HUES6 (cell line): ENCODE measurements around the gene TWF2.

Source experiments
- H3K27ac ChIP-seq: 2 replicates; pipeline ENCODE4 v1.7.0; 2013; ENCODE audit warnings: low read depth, mild to moderate bottlenecking, low read length, inconsistent platforms
- H3K27me3 ChIP-seq: 2 replicates; pipeline ENCODE4 v1.6.1; 2013; ENCODE audit warnings: low read length; ENCODE audit not compliant: control insufficient read depth, insufficient read depth
- H3K36me3 ChIP-seq: 2 replicates; pipeline ENCODE4 v1.6.1; 2013; ENCODE audit warnings: low read length; ENCODE audit not compliant: control insufficient read depth, insufficient read depth
- H3K4me1 ChIP-seq: 2 replicates; pipeline ENCODE4 v1.6.1; 2013; ENCODE audit warnings: low read length; ENCODE audit not compliant: control insufficient read depth, insufficient read depth
- H3K4me3 ChIP-seq: 2 replicates; pipeline ENCODE4 v1.5.1; 2013; ENCODE audit warnings: low read depth, low read length
- H3K9ac ChIP-seq: one replicate; pipeline ENCODE4 v1.6.1; 2013; ENCODE audit warnings: mild to moderate bottlenecking, low read length
- H3K9me3 ChIP-seq: 2 replicates; pipeline ENCODE4 v1.6.1; 2013; ENCODE audit warnings: low read depth, low read length; ENCODE audit not compliant: control insufficient read depth, insufficient read depth

The TWF2 gene

GRCh38 chr3:52188556-52188955 is 50.4 kb downstream of the TWF2 start:
- Histone ChIP-seq H3K9ac (no peak overlapping the region), H3K9me3 (no peaks in the 10 kb centered on the region), H3K27ac (no peak overlapping the region), H3K27me3 (no peaks in the 10 kb centered on the region), H3K36me3 (no peaks in the 10 kb centered on the region), H3K4me1 (no peaks in the 10 kb centered on the region), H3K4me3 (no peak overlapping the region)

GRCh38 chr3:52186729-52187128 is 52.2 kb downstream of the TWF2 start:
- H3K27me3 ChIP-seq, result no peaks in the 10 kb centered on the region
- no peak overlapping the region for H3K9ac ChIP-seq
- H3K4me1 ChIP-seq, result no peaks in the 10 kb centered on the region
- H3K27ac ChIP-seq, result no peak overlapping the region
- no peaks in the 10 kb centered on the region for H3K9me3 ChIP-seq
- no peak overlapping the region for H3K4me3 ChIP-seq
- H3K36me3 ChIP-seq, result no peaks in the 10 kb centered on the region

- Histone ChIP-seq H3K4me3 (no peak overlapping the region), H3K9me3 (no peaks in the 10 kb centered on the region), H3K4me1 (no peaks in the 10 kb centered on the region), H3K27ac (no peak overlapping the region), H3K27me3 (no peaks in the 10 kb centered on the region), H3K9ac (no peak overlapping the region), H3K36me3 (no peaks in the 10 kb centered on the region)
These were observed 53.1 kb downstream of the TWF2 start for GRCh38 chr3:52185837-52186236.

- Histone ChIP-seq H3K9ac (no peak overlapping the region), H3K9me3 (no peaks in the 10 kb centered on the region), H3K27ac (no peak overlapping the region), H3K4me3 (no peak overlapping the region), H3K27me3 (no peaks in the 10 kb centered on the region), H3K4me1 (no peaks in the 10 kb centered on the region), H3K36me3 (no peaks in the 10 kb centered on the region)
These were observed 53.6 kb downstream of the TWF2 start for GRCh38 chr3:52185311-52185710.

GRCh38 chr3:52184690-52185089 is 54.3 kb downstream of the TWF2 start:
- Histone ChIP-seq H3K4me1 (no peaks in the 10 kb centered on the region), H3K36me3 (no peaks in the 10 kb centered on the region), H3K9ac (no peak overlapping the region), H3K27ac (no peak overlapping the region), H3K9me3 (no peaks in the 10 kb centered on the region), H3K27me3 (no peaks in the 10 kb centered on the region), H3K4me3 (no peak overlapping the region)

- Histone ChIP-seq H3K9me3 (no peaks in the 10 kb centered on the region), H3K9ac (no peak overlapping the region), H3K4me1 (no peaks in the 10 kb centered on the region), H3K4me3 (no peak overlapping the region), H3K27ac (no peak overlapping the region), H3K36me3 (no peaks in the 10 kb centered on the region), H3K27me3 (no peaks in the 10 kb centered on the region)
These were observed 55.0 kb downstream of the TWF2 start for GRCh38 chr3:52183786-52184445.

GRCh38 chr3:52182691-52183090 is 56.3 kb downstream of the TWF2 start:
- Histone ChIP-seq H3K27me3 (no peaks in the 10 kb centered on the region), H3K4me1 (no peaks in the 10 kb centered on the region; the same call in 1 of the 2 replicates), H3K9ac (no peak overlapping the region), H3K36me3 (no peaks in the 10 kb centered on the region), H3K27ac (no peak overlapping the region), H3K4me3 (no peak overlapping the region), H3K9me3 (no peaks in the 10 kb centered on the region)

- H3K4me1 ChIP-seq, result no peaks in the 10 kb centered on the region; the same call in 1 of the 2 replicates
- H3K9ac ChIP-seq, result no peak overlapping the region
- no peaks in the 10 kb centered on the region for H3K27me3 ChIP-seq
- no peak overlapping the region for H3K27ac ChIP-seq
- H3K9me3 ChIP-seq, result no peaks in the 10 kb centered on the region
- H3K4me3 ChIP-seq, result no peak overlapping the region
- H3K36me3 ChIP-seq, result no peaks in the 10 kb centered on the region
These were observed 56.8 kb downstream of the TWF2 start for GRCh38 chr3:52182196-52182595.

- Histone ChIP-seq H3K27ac (no peak overlapping the region), H3K36me3 (no peaks in the 10 kb centered on the region), H3K4me3 (no peak overlapping the region), H3K9ac (no peak overlapping the region), H3K27me3 (no peaks in the 10 kb centered on the region), H3K4me1 (no peaks in the 10 kb centered on the region; the same call in 1 of the 2 replicates), H3K9me3 (no peaks in the 10 kb centered on the region)
These were observed 57.4 kb downstream of the TWF2 start for GRCh38 chr3:52181543-52181942.
